ENCODE data around the gene GIT2.
A peak's percentile ranks its signal among the peaks of the same experiment; 100 is the strongest.

DNA sequence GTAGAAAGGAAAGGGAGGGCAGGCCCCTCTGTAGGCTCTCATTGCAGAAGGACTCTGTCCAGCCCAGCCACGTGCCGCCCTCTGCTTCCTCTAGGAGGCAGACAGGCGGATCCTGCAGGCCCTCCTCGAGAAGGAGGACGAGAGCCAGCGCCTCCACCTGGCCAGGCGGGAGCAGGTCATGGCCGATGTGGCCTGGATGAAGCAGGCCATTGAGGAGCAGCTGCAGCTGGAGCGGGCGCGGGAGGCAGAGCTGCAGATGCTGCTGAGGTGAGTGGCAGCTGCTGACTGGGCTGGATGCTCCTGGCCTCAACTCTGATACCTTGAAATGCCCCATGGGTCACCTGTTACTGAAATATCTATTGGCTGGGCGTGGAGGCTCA lies 85.2 kb downstream of the GIT2 start:
- no peak for TF ChIP-seq HOXD13 (CRISPR knock-in tag; IDR thresholded peaks at IDR 0.05; ENCODE audit: borderline replicate concordance)
- TF ChIP-seq, protein P1, sequence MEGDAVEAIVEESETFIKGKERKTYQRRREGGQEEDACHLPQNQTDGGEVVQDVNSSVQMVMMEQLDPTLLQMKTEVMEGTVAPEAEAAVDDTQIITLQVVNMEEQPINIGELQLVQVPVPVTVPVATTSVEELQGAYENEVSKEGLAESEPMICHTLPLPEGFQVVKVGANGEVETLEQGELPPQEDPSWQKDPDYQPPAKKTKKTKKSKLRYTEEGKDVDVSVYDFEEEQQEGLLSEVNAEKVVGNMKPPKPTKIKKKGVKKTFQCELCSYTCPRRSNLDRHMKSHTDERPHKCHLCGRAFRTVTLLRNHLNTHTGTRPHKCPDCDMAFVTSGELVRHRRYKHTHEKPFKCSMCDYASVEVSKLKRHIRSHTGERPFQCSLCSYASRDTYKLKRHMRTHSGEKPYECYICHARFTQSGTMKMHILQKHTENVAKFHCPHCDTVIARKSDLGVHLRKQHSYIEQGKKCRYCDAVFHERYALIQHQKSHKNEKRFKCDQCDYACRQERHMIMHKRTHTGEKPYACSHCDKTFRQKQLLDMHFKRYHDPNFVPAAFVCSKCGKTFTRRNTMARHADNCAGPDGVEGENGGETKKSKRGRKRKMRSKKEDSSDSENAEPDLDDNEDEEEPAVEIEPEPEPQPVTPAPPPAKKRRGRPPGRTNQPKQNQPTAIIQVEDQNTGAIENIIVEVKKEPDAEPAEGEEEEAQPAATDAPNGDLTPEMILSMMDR (tag by site-specific recombination; IDR thresholded peaks at IDR 0.05) = peak; percentile 37; the same call in 1 of the 2 replicates
